GM08714 (cell line): Measurements from ENCODE around the gene ASS1.

Source experiments
- H3K4me3 ChIP-seq: fragments of 200-500 bp; sonication (Bioruptor generic); 2 replicates; pipeline ENCODE4 v1.5.1; 2014; ENCODE audit warnings: mild to moderate bottlenecking, low read length, inconsistent platforms
- ZNF274 ChIP-seq: IDR thresholded peaks from 2 replicates; pipeline ENCODE4 v1.6.1; 2012; ENCODE audit warnings: mild to moderate bottlenecking, low read depth, low read length

The ASS1 gene

GRCh38 chr9:130476151-130476730, 31.5 kb downstream of the ASS1 start:
- H3K4me3 ChIP-seq = no peak overlapping the region
- TF ChIP-seq ZNF274 = no peak

GRCh38 chr9:130477564-130477963, 32.8 kb downstream of the ASS1 start:
- no peak for TF ChIP-seq ZNF274
- H3K4me3 ChIP-seq = no peak overlapping the region

- H3K4me3 ChIP-seq = no peak overlapping the region
- TF ChIP-seq ZNF274 = no peak
Measured at GRCh38 chr9:130478152-130478551, 33.4 kb downstream of the ASS1 start.

- no peak overlapping the region for H3K4me3 ChIP-seq
- no peak for TF ChIP-seq ZNF274
Measured at GRCh38 chr9:130478736-130479575, 34.2 kb downstream of the ASS1 start.

GRCh38 chr9:130479587-130479986, 34.8 kb downstream of the ASS1 start:
- H3K4me3 ChIP-seq = no peak overlapping the region
- no peak for TF ChIP-seq ZNF274

- TF ChIP-seq ZNF274 = no peak
- H3K4me3 ChIP-seq = no peak overlapping the region
Measured at GRCh38 chr9:130480673-130481072, 35.9 kb downstream of the ASS1 start.

GRCh38 chr9:130482463-130482862, 37.7 kb downstream of the ASS1 start:
- no peak for TF ChIP-seq ZNF274
- H3K4me3 ChIP-seq = no peak overlapping the region

- no peak for TF ChIP-seq ZNF274
- H3K4me3 ChIP-seq = no peak overlapping the region
Measured at GRCh38 chr9:130483371-130483971, 38.7 kb downstream of the ASS1 start.

GRCh38 chr9:130484362-130485072, 39.8 kb downstream of the ASS1 start:
- TF ChIP-seq ZNF274 = no peak
- no peak overlapping the region for H3K4me3 ChIP-seq

GRCh38 chr9:130486103-130486502, 41.3 kb downstream of the ASS1 start:
- no peak overlapping the region for H3K4me3 ChIP-seq
- TF ChIP-seq ZNF274 = no peak

- no peak overlapping the region for H3K4me3 ChIP-seq
- TF ChIP-seq ZNF274 = no peak
Measured at GRCh38 chr9:130487500-130487899, 42.7 kb downstream of the ASS1 start.

GRCh38 chr9:130488621-130489330, 44.0 kb downstream of the ASS1 start:
- no peak overlapping the region for H3K4me3 ChIP-seq
- no peak for TF ChIP-seq ZNF274

- no peak for TF ChIP-seq ZNF274
- H3K4me3 ChIP-seq = no peak overlapping the region
Measured at GRCh38 chr9:130490981-130491380, 46.2 kb downstream of the ASS1 start.
